HG02852 (cell line): ENCODE measurements around the gene ONECUT1.

Source experiments
- ATAC-seq: cut with Tn5 transposase; IDR thresholded peaks from one replicate; pipeline ENCODE4 v1.9.1; 2021; ENCODE audit warnings: mild to moderate bottlenecking, moderate library complexity; ENCODE audit not compliant: unreplicated experiment

Gene ONECUT1

DNA sequence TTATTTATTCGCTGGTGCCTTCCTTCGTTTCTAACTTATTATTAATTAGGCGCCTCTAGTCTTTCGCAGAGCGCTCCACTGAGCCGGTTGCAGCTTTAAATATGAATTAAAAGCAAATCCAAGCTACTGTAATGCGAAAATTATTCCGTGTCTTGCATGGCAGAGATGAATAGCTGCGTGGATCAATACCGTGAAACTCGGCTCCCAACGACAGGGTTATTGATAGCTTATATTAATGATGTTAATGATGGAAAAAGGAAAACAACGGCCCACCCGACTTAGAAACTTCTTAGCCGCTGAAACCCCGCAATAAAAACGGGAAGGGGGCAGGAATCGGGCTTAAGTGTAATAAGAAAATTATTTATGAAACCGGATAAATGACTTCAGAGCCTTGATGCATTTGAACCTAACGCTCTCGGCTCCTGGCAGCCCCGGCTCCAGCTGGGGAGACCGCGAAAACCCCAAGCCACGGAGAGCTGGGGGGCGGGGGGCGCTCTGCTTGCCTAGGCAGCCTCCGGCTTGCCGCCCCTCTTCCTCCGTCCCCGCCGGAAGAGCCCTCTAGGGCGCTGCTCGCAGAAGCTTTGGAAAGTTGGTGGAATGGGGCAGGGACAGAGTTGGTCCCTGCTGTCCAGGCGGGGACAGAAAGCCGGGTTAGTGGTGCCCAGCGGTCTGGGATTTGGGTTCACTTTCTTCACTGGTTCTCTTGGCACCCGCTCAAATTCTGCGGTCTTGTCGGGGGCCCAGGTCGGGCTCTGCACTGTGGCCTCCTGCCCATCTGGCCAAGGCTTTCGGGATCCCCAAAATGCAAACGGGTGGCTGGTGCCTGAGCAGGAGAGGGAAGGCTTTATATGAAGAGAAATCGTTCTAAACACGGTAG, 7.7 kb upstream of the ONECUT1 start:
- ATAC-seq: no peak

DNA sequence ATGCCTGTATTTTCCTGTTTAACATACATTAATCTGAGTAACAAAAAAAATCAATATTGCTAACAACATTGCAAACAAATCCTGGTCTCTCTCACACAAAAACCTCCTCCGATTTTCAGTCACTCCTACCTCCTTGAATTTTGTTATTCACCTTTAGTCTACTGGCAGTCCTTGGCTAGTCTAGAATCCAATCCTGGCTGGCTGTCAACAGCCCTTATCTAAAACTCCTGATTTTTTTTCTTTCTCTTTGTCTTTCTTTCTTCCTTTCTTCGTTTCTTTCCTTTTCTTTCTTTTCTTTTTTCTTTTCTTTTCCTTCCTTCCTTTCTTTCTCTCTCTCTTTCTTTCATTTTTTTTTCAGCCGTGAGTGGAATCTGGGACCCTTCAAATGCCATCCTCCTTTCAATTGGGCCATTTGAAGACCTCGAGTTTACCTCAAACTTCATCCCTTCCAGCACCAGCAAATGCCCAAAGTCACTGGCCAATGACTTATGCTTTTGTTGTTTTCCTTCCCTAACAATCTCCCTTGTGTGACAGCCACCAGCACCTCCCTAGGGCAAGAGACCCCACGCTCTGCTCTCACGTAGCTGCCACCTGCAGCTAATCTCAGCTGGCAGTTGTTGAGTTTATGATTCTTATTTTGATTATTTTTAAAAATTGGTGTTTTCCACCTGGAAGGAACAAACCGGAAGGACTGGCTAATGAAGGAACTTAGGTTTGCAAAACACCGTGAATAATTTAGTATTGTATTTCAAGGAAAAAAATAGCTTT, 6.8 kb upstream of the ONECUT1 start:
- ATAC-seq: no peak

DNA sequence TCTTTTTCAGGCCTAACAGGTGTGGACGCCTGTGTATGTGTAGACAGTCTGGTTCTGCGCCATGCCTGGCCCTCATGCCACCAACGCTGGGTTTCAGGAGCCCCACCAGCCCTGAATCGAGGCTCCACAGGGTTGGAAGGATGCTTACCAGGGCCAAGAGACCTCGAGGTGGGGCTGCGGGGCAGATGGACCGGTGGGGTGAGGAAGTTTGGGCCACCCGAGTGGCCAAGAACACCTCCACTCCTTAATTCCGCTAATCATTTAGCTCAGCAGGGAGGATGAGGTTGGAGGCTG, 6.0 kb upstream of the ONECUT1 start:
- no peak for ATAC-seq

DNA sequence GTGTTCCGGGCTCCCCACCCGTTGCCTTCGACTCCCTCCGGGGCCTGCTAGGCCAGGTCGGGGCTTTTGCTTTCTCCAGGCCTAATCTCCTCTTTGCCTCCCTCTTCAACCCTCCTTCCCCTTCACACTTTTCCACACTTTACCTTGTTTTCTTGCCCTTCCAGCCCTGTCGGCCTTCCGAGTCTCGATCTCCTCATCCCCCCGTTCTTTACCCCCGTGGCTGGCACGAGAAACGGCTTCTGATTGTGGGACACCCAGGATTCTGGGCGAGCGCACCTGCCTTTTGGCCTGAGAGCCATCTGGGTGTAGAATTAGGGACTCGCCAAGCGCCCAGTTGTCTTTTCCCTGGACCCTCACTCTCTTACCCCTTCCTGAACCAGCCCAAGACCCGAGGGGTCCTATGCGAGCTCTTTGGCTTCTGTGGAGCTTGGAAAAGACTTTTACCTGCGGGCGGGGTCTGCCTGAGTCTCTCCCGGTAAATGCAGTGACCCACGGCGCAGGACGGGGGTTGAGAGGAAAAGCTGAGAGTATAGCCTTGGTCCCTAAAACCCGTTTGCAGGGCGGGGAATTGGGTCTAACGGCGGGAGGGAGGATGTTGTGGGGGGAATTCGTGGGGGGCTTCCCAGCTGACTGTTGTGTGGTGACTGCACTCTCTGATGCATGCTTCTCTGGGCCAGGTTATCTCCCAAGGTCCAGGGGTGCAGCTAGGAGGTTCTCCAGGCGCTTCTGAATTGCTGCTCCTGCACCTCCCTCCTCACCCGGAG, 5.5 kb upstream of the ONECUT1 start:
- ATAC-seq: no peak

DNA sequence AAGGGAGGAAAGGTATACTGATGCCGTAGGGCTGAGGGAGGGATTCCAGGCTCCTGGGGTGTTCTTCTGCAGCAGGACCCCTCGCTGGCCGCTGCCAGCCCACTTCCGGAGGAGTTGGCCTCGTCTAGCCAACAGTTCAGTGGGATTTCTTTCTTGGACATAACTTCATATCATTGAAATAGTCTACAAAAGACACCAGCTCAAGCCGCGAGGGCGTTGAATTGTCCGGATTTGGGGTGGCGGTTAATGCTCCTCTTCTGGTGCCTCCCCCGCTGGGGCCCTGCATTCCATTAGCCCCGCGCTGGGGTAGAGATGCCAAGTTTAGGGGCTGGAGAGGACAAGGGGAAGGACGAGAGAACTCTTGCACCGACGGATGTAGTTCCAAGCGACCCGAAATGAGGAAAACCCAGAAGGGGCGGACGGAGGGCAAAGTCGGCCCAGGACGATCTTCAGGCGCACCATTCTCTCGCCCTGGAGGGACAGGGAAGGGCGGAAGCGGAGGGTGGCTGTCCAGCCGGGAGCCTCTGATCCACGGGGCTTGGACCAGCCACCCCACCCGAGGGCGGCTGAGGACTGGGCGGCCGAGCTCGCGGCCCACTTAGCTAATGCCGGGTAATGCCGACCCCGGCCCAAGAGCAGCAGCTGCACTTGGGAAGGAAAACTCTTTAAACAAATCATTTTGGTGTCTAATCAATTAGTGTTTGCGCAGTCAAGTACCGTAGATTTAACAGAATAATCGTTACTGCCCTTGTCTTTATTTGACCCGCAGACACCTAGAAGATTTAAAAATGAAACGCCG, 4.7 kb upstream of the ONECUT1 start:
- ATAC-seq: no peak

DNA sequence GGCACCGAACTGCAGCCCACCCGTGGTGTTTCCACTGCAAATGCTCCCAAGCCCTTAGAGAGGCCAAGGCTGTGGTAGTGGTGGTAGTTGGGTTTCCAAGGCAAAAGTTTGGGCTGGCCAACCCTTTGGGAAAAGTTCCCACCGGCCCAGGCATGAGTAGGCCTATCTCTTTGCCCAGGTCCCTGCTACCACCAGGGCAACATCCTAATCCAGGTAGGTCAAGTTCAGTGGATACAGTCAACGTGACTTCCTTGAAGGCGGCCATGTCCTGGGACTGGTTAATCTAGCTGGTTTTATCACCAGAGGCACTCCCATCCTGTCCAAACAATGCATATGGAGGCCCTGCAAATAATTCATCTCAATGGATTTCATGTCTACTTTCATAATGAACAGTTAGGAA, 1.6 kb upstream of the ONECUT1 start:
- ATAC-seq: no peak

DNA sequence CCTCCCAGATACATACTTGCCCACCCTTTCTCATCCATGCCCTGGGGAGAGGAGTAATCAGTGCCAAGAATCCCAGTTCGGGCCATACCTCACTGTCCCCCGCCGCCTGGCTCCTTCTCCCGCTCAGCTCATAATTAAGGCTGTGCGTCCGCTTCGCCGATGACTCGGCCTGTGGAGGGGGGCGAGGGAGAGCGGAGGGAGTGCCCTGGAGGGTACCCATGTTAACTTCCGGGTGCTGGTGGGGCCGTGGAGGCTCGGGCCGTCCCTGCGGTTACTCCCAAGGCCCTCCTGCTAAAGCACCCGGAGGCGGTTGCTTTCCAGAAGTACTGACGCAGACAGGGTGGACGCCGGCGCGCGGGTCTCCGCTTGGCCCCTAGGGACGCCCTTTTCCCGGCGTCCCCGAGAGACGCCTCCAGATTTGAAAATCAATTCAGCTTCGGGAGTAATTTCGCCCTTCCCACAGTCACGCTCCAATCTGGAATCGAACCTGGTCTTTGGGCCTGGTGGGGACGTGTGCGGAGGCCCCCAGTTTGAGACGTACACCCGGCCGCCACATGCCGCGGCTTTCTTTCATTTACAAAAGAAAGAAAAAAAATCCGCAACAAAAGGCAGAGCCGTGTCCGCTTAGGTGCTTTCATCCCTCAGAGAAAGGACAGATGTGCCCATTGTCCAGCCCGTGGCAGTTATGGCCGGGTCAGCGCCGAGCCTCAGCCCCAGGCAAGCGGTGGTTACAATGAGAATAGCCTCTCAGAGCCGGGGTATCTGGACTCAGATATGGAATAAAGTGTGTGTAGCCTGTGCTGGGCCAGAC, 1.0 kb upstream of the ONECUT1 start:
- ATAC-seq: no peak

DNA sequence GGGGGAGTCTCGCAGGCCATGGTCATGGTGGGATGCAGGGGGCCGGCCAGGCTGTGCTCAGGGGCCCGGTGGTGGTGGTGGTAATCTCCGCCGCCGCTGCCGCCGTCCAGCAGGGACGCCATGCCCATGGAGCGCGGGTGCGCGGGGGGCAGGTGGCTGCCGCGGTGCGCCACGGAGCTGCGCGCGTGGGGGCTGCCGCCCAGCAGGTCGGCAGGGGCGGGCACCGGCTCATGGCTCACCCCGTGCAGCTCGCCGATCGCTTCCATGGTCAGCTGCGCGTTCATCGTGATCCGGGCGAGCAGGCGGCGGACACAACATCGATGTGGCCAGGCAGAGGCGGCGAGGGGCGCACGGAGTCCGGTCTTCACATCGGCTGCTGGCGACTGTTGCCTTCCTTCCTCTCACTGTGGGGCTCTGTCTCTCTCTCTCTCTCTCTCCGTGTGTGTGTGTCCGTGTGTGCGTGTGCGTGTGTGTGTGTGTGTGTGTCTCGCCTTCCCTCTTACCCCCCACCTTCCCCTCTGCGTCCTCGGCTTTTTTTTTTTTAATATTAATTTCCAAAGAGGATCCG, 451 bp downstream of the ONECUT1 start:
- ATAC-seq: no peak

DNA sequence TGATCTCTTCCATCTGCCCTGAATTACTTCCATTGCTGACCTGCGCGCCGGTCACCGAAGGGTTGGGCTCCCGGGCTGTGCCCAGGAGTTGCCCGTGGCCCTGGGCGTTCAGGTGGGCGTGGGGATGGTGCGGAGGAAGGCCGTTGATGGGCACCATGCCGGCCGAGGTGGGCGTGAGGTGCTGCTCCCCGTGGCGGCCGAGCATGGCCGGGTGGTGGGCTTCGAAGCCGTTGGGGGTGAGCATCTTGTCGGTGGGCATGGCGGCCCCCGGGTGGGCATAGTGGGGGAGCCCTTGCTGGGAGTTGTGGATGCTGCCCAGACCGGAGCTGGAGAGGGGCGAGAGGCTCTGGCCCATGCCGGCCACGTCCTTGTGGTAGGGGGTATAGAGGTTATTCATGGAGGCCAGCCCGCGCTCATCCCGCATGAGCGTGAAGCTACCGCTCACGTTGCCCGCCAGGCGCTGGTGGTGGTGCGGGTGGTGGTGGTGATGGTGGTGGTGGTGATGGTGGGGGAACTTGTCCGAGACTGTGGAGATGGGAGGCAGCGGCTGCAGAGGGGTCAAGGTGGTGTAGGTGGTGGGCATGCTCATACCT, 1.0 kb downstream of the ONECUT1 start:
- no peak for ATAC-seq

DNA sequence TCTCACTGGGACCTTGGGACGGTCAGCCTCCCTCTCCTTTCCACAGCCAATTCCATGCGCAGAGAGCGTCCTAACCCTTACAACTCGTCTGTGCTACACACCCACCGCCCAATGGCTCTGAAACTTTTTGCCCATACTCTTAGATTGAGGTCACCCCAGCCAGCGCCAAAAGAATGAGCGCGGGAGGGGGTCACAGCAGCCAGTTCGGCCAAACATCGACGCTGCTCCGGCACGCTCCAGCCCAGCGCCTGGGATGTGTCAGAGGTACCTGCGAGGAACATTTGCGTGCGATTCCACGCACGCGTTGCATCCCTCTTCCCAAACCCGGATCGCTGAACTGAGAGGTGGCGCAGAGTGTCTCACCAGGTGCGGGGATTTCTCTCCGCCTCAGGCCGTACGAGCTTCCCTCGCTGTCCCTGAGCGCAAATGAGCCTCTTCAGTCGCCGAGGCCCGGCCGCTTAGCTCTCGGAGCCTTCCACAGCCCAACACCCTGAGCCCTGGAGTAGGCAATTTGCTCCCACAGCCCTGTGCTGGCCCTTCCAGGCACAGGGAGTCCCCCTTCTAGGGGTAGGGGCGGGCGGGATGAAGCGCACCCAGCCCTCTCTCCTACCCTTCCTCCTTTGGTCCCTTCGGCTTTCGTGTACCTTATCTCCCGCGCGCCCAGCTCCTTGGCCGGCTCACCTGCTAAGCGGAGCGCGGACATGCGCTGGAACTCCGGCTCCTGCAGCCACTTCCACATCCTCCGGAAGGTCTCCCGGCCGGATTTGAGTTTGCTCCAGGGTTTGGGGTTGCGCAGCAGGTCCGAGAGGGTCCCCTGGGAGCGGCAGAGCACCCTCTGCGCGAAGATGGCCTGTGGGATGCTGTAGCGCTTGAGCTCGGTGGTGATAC, 1.8 kb downstream of the ONECUT1 start:
- ATAC-seq: no peak

DNA sequence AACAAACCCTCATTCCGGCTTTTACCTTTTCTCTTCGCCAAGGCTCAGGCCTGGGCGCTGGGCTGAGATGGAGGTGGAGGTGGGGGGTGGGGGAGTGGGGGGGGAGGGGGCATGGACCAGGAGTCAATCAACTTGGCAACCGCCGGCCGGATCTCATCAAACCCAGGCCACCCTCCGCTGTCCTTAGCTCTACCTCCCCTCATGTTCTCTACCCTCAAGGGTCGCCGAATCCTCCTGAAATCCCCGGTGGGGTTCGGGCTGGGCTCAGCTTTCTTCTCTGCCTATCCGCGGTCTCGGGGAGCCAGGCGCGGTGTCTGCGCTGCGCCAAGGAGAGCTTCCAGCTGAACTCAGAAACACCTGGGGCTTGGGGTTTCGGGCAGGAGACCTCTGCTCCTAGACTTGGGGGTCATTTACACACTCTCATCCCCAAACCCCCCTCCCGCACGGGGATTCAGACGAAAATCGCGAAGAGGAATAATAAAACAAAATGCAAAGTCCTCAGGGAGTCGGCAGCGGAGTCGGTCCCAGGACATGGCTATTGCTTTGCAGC, 2.5 kb downstream of the ONECUT1 start:
- no peak for ATAC-seq

DNA sequence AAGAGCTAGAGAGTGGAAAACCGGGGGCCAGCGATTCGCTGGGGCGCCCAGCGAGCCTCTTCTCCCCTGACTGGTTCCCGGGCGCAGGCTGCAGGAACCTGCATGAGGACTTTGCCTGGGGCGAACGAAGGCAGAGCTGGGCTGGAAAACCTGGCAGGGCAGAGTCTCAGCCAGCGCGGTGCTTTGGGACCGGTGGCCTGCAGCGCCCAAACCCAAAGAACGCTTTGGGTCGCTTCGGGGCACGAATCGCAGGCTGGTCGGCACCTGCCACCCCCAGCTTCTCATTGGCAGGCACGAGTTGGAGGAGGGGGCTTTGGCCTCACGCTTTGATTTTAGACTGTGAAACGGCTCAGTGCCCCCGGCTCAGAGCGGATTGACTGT, 3.0 kb downstream of the ONECUT1 start:
- ATAC-seq: no peak

DNA sequence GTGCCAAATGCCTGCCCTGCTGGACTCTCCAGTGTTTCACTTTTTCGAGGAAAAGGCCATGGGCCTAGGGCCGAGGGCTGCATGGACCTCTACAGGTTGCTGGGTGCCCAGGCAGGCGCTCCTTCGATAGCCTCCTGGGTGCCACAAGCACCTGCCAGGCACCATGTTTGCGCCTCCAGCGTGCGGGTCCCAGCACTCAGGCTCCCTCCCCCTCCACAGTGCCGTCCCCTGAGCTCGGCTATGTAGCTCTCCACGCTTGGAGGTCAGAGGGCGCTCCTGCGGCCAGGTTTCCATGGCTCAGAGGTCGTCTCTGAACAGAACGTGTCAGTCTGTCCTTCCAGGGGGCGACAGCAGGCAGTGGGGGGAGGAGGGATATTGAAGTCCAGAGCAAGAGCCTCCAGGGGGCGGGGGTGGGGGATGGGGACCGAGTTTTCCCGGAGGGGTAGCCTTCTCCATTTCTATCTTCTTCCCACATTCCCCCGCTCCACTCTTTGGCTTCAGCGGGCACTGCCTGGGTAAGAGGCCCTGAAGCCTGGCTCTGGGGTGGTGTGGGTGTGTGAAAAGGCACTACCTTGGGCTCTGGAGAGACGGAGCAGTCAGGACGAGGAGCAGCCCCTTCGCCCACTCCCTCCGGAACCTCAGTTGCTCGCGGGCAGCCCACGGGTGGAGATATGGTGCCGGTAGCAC, 3.6 kb downstream of the ONECUT1 start:
- ATAC-seq: no peak

DNA sequence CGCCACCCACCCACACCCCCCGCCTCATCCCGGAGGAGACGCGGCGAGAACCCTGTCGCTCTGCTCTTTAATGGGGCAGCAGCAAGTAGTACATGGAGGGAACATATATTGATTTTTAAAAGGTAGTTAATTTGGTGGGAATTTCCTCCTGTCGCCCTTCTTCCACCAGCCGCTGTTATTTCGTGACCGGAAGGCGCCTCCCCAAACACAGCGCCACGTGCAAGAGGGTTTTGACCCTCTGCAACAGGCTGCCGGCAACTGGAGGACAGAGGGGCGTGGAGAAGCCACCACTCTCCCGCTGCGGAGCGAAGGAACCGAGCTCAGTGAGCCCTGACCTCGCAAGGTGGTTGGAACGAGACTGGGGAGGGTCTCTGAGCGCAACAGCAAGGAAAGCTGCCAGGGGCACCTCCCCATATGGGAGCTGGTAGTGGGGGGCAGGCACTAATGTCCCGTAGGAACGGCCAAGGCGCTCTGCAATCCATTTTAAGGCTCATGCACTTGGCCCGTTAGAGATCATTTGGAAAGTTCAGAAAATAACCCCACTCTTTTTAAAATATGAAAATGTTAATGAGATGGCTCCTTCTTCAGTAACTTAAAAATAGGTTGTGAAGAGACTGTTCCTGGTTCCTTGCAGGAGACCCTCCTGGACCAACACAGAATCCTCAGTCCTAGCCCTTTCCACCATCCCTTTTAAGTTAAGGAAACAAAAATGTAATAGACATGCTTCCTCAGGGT, 4.3 kb downstream of the ONECUT1 start:
- ATAC-seq: no peak

DNA sequence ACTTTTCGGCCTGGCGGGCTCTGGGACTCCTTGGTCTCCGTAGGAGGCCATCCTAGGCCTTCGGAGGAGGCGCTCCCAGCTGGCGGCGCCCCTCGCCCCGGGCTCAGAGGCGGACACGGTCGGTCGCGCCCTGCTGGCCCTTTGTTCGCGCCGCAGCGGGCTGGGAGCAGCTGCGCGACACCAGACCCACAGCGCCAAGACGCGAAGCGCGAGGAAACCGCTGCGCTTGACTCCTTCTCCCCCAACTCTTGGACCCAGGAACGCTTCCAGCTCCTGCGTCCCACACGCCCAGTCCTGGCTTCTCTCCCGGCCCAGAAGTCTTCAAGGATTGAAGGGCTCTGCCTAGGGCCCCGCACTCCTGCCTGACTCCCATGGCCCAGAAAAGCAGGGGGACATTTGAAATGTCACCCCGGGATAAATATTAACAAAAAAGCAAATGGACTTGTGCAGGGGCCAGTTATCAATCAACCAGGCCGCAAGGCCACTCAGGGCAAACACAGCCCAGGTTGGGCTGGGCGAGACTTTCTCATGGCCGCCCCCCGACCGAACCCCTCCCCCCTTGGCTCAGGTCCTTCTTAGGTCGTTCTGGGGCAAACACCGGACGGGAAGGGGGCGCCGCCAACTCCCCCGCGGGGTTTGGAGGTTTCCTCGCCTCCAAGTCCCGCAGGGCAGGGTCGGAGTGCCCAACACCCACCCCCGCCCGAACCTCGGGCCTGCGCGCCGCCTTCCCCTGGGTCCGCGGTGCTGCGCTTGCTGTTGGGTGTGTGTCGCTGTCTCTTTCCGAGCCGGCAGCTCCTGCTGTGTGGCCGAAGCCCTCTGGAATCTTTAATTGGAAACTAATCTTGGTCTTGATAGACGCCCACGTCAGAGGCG, 5.1 kb downstream of the ONECUT1 start:
- no peak for ATAC-seq
